HG02852 (cell line): ENCODE data around the gene DYTN.

Source experiments
- ATAC-seq: cut with Tn5 transposase; IDR thresholded peaks from one replicate; pipeline ENCODE4 v1.9.1; 2021; ENCODE audit warnings: mild to moderate bottlenecking, moderate library complexity; ENCODE audit not compliant: unreplicated experiment

DYTN gene

GRCh38 chr2:206700156-206700555 lies 18.0 kb downstream of the DYTN start:
- ATAC-seq: no peak

- no peak for ATAC-seq
Observed at GRCh38 chr2:206698811-206699210, 19.4 kb downstream of the DYTN start.

GRCh38 chr2:206696910-206697309 lies 21.3 kb downstream of the DYTN start:
- no peak for ATAC-seq

GRCh38 chr2:206693399-206694137 lies 24.6 kb downstream of the DYTN start:
- ATAC-seq: no peak

GRCh38 chr2:206692971-206693370 lies 25.2 kb downstream of the DYTN start:
- no peak for ATAC-seq

- no peak for ATAC-seq
Observed at GRCh38 chr2:206688990-206689389, 29.2 kb downstream of the DYTN start.

GRCh38 chr2:206688453-206688852 lies 29.7 kb downstream of the DYTN start:
- ATAC-seq: no peak

GRCh38 chr2:206683546-206683945 lies 34.6 kb downstream of the DYTN start:
- no peak for ATAC-seq

- ATAC-seq: no peak
Observed at GRCh38 chr2:206670531-206671319, 47.5 kb downstream of the DYTN start.

GRCh38 chr2:206665251-206665650 lies 52.9 kb downstream of the DYTN start:
- no peak for ATAC-seq

GRCh38 chr2:206657087-206657486 lies 61.1 kb downstream of the DYTN start:
- no peak for ATAC-seq

GRCh38 chr2:206647985-206648384 lies 70.2 kb downstream of the DYTN start:
- no peak for ATAC-seq

- no peak for ATAC-seq
Observed at GRCh38 chr2:206642075-206643025, 75.8 kb downstream of the DYTN start, which contains the start of gene FAM237A. FAM237A (plus strand) TSS chr2:206642487; CDS start chr2:206644237, 1,750 bp downstream.

GRCh38 chr2:206641226-206641625 lies 77.0 kb downstream of the DYTN start:
- no peak for ATAC-seq

GRCh38 chr2:206639636-206640035 lies 78.6 kb downstream of the DYTN start:
- ATAC-seq: no peak

GRCh38 chr2:206635015-206635414 lies 83.2 kb downstream of the DYTN start:
- no peak for ATAC-seq

GRCh38 chr2:206631340-206631739 lies 86.9 kb downstream of the DYTN start:
- no peak for ATAC-seq

GRCh38 chr2:206627632-206628031 lies 90.6 kb downstream of the DYTN start:
- ATAC-seq: no peak

- no peak for ATAC-seq
Observed at GRCh38 chr2:206626108-206626507, 92.1 kb downstream of the DYTN start.

GRCh38 chr2:206619011-206619410 lies 99.2 kb downstream of the DYTN start:
- no peak for ATAC-seq

GRCh38 chr2:206616151-206616550 lies 102.0 kb downstream of the DYTN start:
- ATAC-seq: no peak
